Activated CD4-positive, alpha-beta T cell treated with anti-CD3 and anti-CD28 coated beads for 1 hour (primary cell): Measurements from ENCODE around the gene ALPK1.
"Not testable (repeated sequence)": the region's sequence is repeated elsewhere in the genome, so short reads cannot be mapped to it uniquely, and the experiment has no call there.

ENCODE experiments used
- DNase-seq: peaks from one replicate; pipeline ENCODE4 v3.0.0-alpha.2; 2020

The ALPK1 gene

GRCh38 chr4:112381996-112382692 is 85.0 kb downstream of the ALPK1 start:
- no peak for DNase-seq

GRCh38 chr4:112386071-112386470 is 88.9 kb downstream of the ALPK1 start:
- no peak for DNase-seq

GRCh38 chr4:112402098-112402497 is 104.9 kb downstream of the ALPK1 start:
- DNase-seq = no peak

- DNase-seq = no peak
Measured at GRCh38 chr4:112403101-112403945, 106.2 kb downstream of the ALPK1 start.

DNA sequence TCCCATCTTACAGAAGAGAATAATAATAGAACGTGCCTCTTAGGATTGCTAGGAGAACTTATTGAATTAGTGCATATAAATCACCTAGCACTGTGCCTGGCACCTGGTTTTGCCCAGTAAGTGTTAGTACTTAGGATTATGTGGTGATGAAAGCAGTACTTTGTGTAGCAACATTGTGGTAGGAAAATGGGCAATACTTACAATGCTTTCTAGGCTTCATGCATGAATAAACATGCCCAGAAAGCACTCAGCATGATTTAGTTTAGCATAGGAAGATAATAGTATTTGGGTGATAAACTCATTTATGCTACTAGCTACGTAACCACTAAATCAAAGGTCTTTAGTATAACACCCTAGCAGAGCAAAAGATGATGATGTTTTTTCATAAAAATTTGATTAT is 113.2 kb downstream of the ALPK1 start:
- DNase-seq = no peak

GRCh38 chr4:112410804-112411203 is 113.6 kb downstream of the ALPK1 start:
- DNase-seq = no peak

- DNase-seq = no peak
Measured at GRCh38 chr4:112411781-112412550, 114.8 kb downstream of the ALPK1 start.

GRCh38 chr4:112416464-112416863 is 119.3 kb downstream of the ALPK1 start:
- no peak for DNase-seq

DNA sequence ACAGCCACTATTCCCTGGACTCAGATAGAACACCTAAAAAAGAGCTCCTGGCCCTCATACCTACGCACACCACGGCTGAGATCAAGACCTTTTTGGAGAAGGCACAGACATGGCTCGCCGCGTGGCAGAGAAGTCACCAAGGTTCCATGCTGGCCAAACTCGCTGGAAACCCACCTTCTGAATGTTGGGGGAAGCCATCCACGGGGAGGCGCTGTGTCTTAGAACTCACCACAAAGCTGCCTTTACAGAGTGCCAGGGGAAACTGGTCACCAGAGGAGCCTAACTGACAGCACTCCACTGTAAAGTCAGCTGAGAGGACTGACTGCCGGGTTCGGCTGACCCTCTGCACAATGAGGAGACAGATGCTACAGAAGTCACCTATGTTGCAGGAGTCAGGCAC is 120.9 kb downstream of the ALPK1 start:
- no peak for DNase-seq

DNA sequence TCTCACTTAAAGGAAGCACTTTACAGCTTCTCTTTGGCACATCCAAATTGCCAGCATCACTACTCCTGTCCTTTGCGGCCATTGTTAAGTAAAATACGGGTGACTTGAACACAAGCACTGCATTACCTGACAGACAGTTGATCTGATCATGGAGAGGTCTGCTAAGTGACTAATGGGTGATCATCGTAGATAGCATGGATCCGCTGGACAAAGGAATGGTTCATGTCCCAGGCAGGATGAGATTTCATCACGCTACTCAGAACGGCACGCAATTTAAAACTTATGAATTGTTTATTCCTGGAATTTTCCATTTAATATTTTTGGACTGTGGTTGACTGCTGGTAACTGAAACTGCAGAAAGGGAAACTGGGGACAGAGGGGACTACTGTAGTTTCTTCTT is 124.7 kb downstream of the ALPK1 start:
- no peak for DNase-seq

DNA sequence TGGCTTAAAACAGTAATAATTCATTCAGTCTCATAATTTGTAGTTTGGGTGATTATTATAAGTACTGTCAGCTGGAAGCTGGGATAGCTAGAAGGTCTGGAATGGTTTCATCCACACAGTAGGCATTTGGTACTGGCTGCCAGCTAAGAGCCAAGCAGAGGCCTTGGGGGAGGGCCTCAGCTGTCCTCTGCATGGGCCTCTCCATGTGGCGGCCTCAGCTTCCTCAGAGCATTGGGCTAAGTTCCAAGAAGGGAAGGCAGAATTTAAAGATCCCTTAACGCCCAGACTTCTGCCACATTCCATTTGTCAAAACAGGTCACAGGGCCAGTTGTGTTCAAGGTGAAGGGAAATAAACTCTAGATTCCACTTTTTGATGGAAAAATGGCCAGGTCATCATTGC is 125.5 kb downstream of the ALPK1 start:
- DNase-seq = no peak

- DNase-seq = no peak
Measured at GRCh38 chr4:112423591-112423990, 126.4 kb downstream of the ALPK1 start.

GRCh38 chr4:112425823-112426222 is 128.7 kb downstream of the ALPK1 start:
- no peak for DNase-seq

GRCh38 chr4:112426416-112426815 is 129.2 kb downstream of the ALPK1 start:
- DNase-seq = no peak

GRCh38 chr4:112431158-112431557 is 134.0 kb downstream of the ALPK1 start:
- DNase-seq = no peak

GRCh38 chr4:112436987-112437386 is 139.8 kb downstream of the ALPK1 start:
- DNase-seq = no peak

DNA sequence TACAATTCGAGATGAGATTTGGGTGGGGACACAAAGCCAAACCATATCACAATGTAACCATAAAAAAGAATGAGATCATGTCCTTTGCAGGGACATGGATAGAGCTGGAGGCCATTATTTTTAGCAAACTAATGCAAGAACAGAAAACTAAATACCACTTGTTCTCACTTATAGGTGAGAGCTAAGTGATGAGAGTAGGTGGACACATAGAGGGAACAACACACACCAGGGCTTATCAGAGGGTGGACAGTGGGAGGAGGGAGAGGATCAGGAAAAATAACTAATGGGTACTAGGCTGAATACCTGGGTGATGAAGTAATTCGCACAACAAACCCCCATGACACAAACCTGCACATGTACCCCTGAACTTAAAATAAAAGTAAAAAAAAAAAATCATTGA is 145.1 kb downstream of the ALPK1 start:
- not testable (repeated sequence) for DNase-seq

- DNase-seq = no peak
Measured at GRCh38 chr4:112448306-112449132, 151.3 kb downstream of the ALPK1 start.

DNA sequence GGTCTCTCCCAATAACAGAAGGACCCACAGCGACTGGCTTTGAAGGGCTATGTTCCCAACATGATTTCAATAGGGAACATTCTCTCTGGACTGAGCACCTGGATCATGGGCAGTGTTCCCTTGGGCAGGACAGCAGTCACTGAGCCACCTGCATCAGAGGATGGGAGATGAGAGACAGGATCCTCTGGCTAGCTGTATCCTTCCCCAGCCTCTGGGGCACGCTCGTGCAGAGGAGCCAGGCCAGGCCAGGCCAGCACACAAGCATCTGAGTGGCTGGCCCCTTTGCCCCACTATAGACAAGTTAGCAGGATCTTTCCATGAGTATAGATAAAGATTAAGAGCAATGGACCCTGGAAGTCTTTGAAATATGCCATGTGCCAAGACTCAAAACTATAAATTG is 152.5 kb downstream of the ALPK1 start:
- DNase-seq = no peak

- no peak for DNase-seq
Measured at GRCh38 chr4:112451104-112451503, 153.9 kb downstream of the ALPK1 start.

DNA sequence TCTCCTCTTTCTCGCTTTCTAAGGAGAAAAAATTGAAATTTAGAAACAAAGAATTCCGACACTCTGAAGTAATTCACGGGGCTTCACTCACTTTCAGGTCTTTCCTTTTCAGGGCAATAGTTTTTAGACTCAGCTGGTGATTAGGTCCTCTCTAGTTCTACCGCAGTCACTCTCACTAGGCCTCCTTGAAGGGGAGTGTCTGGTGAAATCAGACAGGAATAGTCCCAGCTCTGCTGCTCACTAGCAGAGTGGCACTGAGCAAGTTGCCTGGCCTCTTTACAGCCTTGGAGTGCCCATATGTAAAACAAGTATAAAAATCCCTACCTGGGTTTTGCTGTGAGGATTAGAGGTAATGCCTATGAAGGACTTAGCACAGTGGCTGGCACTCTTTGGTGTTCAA is 154.7 kb downstream of the ALPK1 start:
- DNase-seq = no peak

GRCh38 chr4:112453321-112453720 is 156.2 kb downstream of the ALPK1 start:
- DNase-seq = no peak

GRCh38 chr4:112472318-112472717 is 175.1 kb downstream of the ALPK1 start:
- no peak for DNase-seq
